HCT116 (cell line): ENCODE measurements around the gene DNAJC16. TPM values are rescaled to one million over a fixed set of nuclear protein-coding genes. Genes with fewer than 3 reads are reported as not detected.

Source experiments
- ATAC-seq: fragments of 200-7000 bp; cut with Tn5 transposase; 2 replicates; pipeline ENCODE4 v1.9.1; 2020; ENCODE audit warnings: mild to moderate bottlenecking, moderate library complexity
- BruUV-seq: library from RNA; stranded (reverse); fragments of 400-500 nt; replicated peaks from 2 replicates; lab custom pipeline; 2021; lab: Mats Ljungman, UMichigan
- CTCF ChIA-PET: fragments of 300-600 bp; sonication (Branson Sonifier 250); formaldehyde crosslinking; loops from one replicate; lab custom pipeline; 2021; ENCODE audit warnings: antibody characterized with exemption; lab: Charles Lee
- POLR2A ChIA-PET: fragments of 300-600, 350-600 bp; sonication (Branson Sonifier 250); formaldehyde crosslinking; loops from one replicate; lab custom pipeline; 2021; ENCODE audit warnings: antibody characterized with exemption; lab: Charles Lee
- RAD21 ChIA-PET, 2 experiments: fragments of 300-600 bp; sonication (Branson Sonifier 250); formaldehyde crosslinking; loops; one replicate each; lab custom pipeline; 2023; ENCODE audit warnings: low total read pairs in 2 of 2; ENCODE audit not compliant: uncharacterized antibody in 2 of 2, unreplicated experiment in 2 of 2, low non-redundant PET in 1 of 2; lab: Charles Lee
- DNase-seq: peaks from one replicate; pipeline ENCODE4 v3.0.0-alpha.2; 2010; ENCODE audit warnings: low read depth, low spot score
- H2AFZ ChIP-seq: fragments of 200-600 bp; shearing (Covaris generic), sonication (generic); 2 replicates; pipeline ENCODE4 v1.6.1; 2017; ENCODE audit warnings: low read depth, mixed run types, mixed read lengths, antibody characterized with exemption, low read length; ENCODE audit not compliant: poor library complexity, severe bottlenecking
- H3K27ac ChIP-seq: 2 replicates; pipeline ENCODE4 v1.5.1; 2012; ENCODE audit warnings: low read depth, low read length
- H3K27me3 ChIP-seq: fragments of 200-600 bp; sonication (generic); 2 replicates; pipeline ENCODE4 v1.6.1; 2016; ENCODE audit warnings: mixed run types, low read length, mixed read lengths; ENCODE audit not compliant: insufficient read depth
- H3K36me3 ChIP-seq, 2 experiments: fragments of 200-500 bp in 1 of 2; fragments of 200-600 bp in 1 of 2; sonication (Bioruptor generic) in 1 of 2; sonication (generic) in 1 of 2; 2 replicates each; pipeline versions ENCODE4 v1.5.1 to v1.6.1; 2014 to 2016; ENCODE audit warnings: low read length in 2 of 2, inconsistent platforms in 1 of 2, mixed read lengths in 1 of 2, mixed run types in 1 of 2; ENCODE audit not compliant: insufficient read depth in 2 of 2, control insufficient read depth in 1 of 2
- H3K4me1 ChIP-seq, 2 experiments: fragments of 200-600 bp in 1 of 2; sonication (generic) in 1 of 2; 2 replicates each; pipeline versions ENCODE4 v1.5.1 to v1.6.1; 2012 to 2017; ENCODE audit warnings: low read length in 2 of 2, inconsistent platforms in 1 of 2, mild to moderate bottlenecking in 1 of 2, mixed read lengths in 1 of 2, mixed run types in 1 of 2, moderate library complexity in 1 of 2; ENCODE audit not compliant: insufficient read depth in 2 of 2, control insufficient read depth in 1 of 2
- H3K4me2 ChIP-seq: fragments of 200-600 bp; sonication (generic); 2 replicates; pipeline ENCODE4 v1.6.1; 2017; ENCODE audit warnings: mixed run types, low read length, mixed read lengths
- H3K4me3 ChIP-seq, 2 experiments: fragments of 200-600 bp in 1 of 2; sonication (generic) in 1 of 2; replicated peaks in 1 of 2; 2 replicates each; pipeline ENCODE4 v1.5.1; 2011 to 2016; ENCODE audit warnings: low read length in 2 of 2, control low read depth in 1 of 2, low read depth in 1 of 2, mild to moderate bottlenecking in 1 of 2, mixed read lengths in 1 of 2, mixed run types in 1 of 2
- H3K79me2 ChIP-seq: fragments of 200-600 bp; sonication (generic); 2 replicates; pipeline ENCODE4 v1.6.1; 2017; ENCODE audit warnings: mild to moderate bottlenecking, mixed run types, low read length, moderate library complexity, mixed read lengths; ENCODE audit not compliant: insufficient read depth
- H3K9ac ChIP-seq: fragments of 200-600 bp; sonication (generic); 2 replicates; pipeline ENCODE4 v1.6.1; 2016; ENCODE audit warnings: low read length, mixed read lengths
- H3K9me2 ChIP-seq: fragments of 200-600 bp; sonication (generic), shearing (Covaris generic); 2 replicates; pipeline ENCODE4 v1.6.1; 2017; ENCODE audit warnings: mixed run types, mild to moderate bottlenecking, moderate library complexity; ENCODE audit not compliant: insufficient read depth
- H3K9me3 ChIP-seq, 2 experiments: fragments of 200-500 bp in 1 of 2; fragments of 200-600 bp in 1 of 2; sonication (Bioruptor generic) in 1 of 2; sonication (generic) in 1 of 2; 2 replicates each; pipeline ENCODE4 v1.6.1; 2014 to 2017; ENCODE audit warnings: low read length in 2 of 2, mixed read lengths in 2 of 2, inconsistent platforms in 1 of 2, low read depth in 1 of 2, mild to moderate bottlenecking in 1 of 2, mixed run types in 1 of 2, moderate library complexity in 1 of 2; ENCODE audit not compliant: control insufficient read depth in 1 of 2, insufficient read depth in 1 of 2
- H4K20me1 ChIP-seq: fragments of 200-600 bp; sonication (generic), shearing (Covaris generic); 2 replicates; pipeline ENCODE4 v1.6.1; 2017; ENCODE audit warnings: mixed run types, mild to moderate bottlenecking, moderate library complexity; ENCODE audit not compliant: insufficient read depth
- CBX3 ChIP-seq: IDR thresholded peaks from 2 replicates; pipeline ENCODE4 v1.6.1; 2012; ENCODE audit warnings: low read depth
- CTCF ChIP-seq, 3 experiments: fragments of 200-600 bp in 1 of 3; sonication (generic) in 1 of 3; IDR thresholded peaks in 2 of 3; conservative IDR thresholded peaks in 1 of 3; 2 replicates each; pipeline ENCODE4 v1.5.1; 2012 to 2017; ENCODE audit warnings: low read depth in 2 of 3, low read length in 2 of 3, antibody characterized with exemption in 1 of 3, borderline replicate concordance in 1 of 3, control low read depth in 1 of 3, mild to moderate bottlenecking in 1 of 3, mixed read lengths in 1 of 3, mixed run types in 1 of 3, moderate library complexity in 1 of 3; ENCODE audit not compliant: insufficient read depth in 1 of 3
- EZH2phosphoT487 ChIP-seq: fragments of 200-600 bp; IDR thresholded peaks from 2 replicates; pipeline ENCODE4 v1.6.1; 2018; ENCODE audit warnings: antibody characterized with exemption, borderline replicate concordance
- FOSL1 ChIP-seq: IDR thresholded peaks from 2 replicates; pipeline ENCODE4 v1.6.1; 2012; ENCODE audit warnings: low read depth
- MAX ChIP-seq: IDR thresholded peaks from 2 replicates; pipeline ENCODE4 v1.6.1; 2012
- POLR2A ChIP-seq: IDR thresholded peaks from 2 replicates; pipeline ENCODE4 v1.7.0; 2011; ENCODE audit warnings: borderline replicate concordance; ENCODE audit not compliant: insufficient read depth, insufficient read length; ENCODE audit errors: extremely low read depth
- RAD21 ChIP-seq: IDR thresholded peaks from 2 replicates; pipeline ENCODE4 v1.6.1; 2012; ENCODE audit warnings: low read depth, mild to moderate bottlenecking
- SIN3A ChIP-seq: IDR thresholded peaks from 2 replicates; pipeline ENCODE4 v1.6.1; 2012; ENCODE audit warnings: low read depth
- SP1 ChIP-seq: IDR thresholded peaks from 2 replicates; pipeline ENCODE4 v1.6.1; 2012; ENCODE audit warnings: low read depth
- SRF ChIP-seq: IDR thresholded peaks from 2 replicates; pipeline ENCODE4 v1.6.1; 2012; ENCODE audit warnings: low read depth
- YY1 ChIP-seq: IDR thresholded peaks from 2 replicates; pipeline ENCODE4 v1.6.1; 2011; ENCODE audit warnings: low read length, low read depth, moderate library complexity, mild to moderate bottlenecking; ENCODE audit not compliant: insufficient replicate concordance; ENCODE audit errors: extremely low read depth
- ZBTB33 ChIP-seq: IDR thresholded peaks from 2 replicates; pipeline ENCODE4 v1.6.1; 2011; ENCODE audit warnings: mild to moderate bottlenecking, low read length, moderate library complexity; ENCODE audit not compliant: insufficient replicate concordance; ENCODE audit errors: extremely low read depth
- ZNF274 ChIP-seq: fragments of 200-500 bp; sonication (Bioruptor generic); IDR thresholded peaks from 2 replicates; pipeline ENCODE4 v1.6.1; 2014; ENCODE audit warnings: mild to moderate bottlenecking, low read depth, low read length, inconsistent platforms
- intact Hi-C: fragments of 100-400 bp; cut with micrococcal nuclease; formaldehyde crosslinking; loops from 2 replicates; pipeline ENCODE4 v1.10.0; 2022
- total RNA-seq: library from RNA; stranded (reverse); gene quantifications from one replicate; pipeline ENCODE4 v1.2.1, GENCODE V29; 2021; ENCODE audit not compliant: unreplicated experiment

Gene DNAJC16
- total RNA-seq, 1 experiment from 2014 or later, result 20.6 TPM

- intact Hi-C loops, result no loop called here
- H3K27me3 ChIP-seq, result no peaks in the 10 kb centered on the region
- no peak overlapping the region for H2AFZ ChIP-seq
- no peak overlapping the region for H3K27ac ChIP-seq
- BruUV-seq, result no TSS peak
- ChIA-PET RAD21 (no interaction called here), CTCF (no interaction called here), POLR2A (no interaction called here)
- H3K9me2 ChIP-seq, result no peaks in the 10 kb centered on the region
- no peak overlapping the region for H3K4me2 ChIP-seq
- H3K9me3 ChIP-seq, result no peaks in the 10 kb centered on the region
- ATAC-seq (no peak), DNase-seq (no peak)
- no peaks in the 10 kb centered on the region for H3K4me1 ChIP-seq
- no peaks in the 10 kb centered on the region for H4K20me1 ChIP-seq
- no peak overlapping the region for H3K4me3 ChIP-seq
- H3K79me2 ChIP-seq, result no peaks in the 10 kb centered on the region
- no peak overlapping the region for H3K9ac ChIP-seq
- H3K36me3 ChIP-seq, result peaks cover 9 to 27% of the 10 kb centered on the region in 2 experiments; a peak in 2 of 4 replicates
- TF ChIP-seq ZBTB33 (no peak), RAD21 (no peak), CTCF (IDR thresholded peaks at IDR 0.05 in 2 of 3, conservative IDR thresholded peaks at IDR 0.05 in 1 of 3; ENCODE audit: borderline replicate concordance in 1 of 3, insufficient read depth in 1 of 3, low read depth in 2 of 3, low read length in 2 of 3) (no peak), YY1 (no peak), CBX3 (no peak), SIN3A (no peak), POLR2A (no peak), ZNF274 (no peak), MAX (no peak), FOSL1 (no peak), SRF (no peak), SP1 (no peak), EZH2phosphoT487 (no peak)
Measured at GRCh38 chr1:15550573-15550972, 23.9 kb downstream of the DNAJC16 start.
